Panc1 (cell line): Measurements from ENCODE around the gene BCL2L1. TPM values are rescaled to one million over a fixed set of nuclear protein-coding genes. Genes with fewer than 3 reads are reported as not detected.

Experiments used
- ATAC-seq: fragments of 200-7000 bp; cut with Tn5 transposase; 2 replicates; pipeline ENCODE4 v1.9.1; 2020; ENCODE audit warnings: mild to moderate bottlenecking, moderate library complexity
- BruUV-seq: library from RNA; stranded (reverse); fragments of 400-500 nt; replicated peaks from 2 replicates; lab custom pipeline; 2021; lab: Mats Ljungman, UMichigan
- CTCF ChIA-PET: fragments of 300-600 bp; sonication (Branson Sonifier 250); formaldehyde crosslinking; loops from one replicate; lab custom pipeline; 2022; ENCODE audit warnings: antibody characterized with exemption; lab: Charles Lee
- POLR2A ChIA-PET: fragments of 300-600 bp; sonication (Branson Sonifier 250); formaldehyde crosslinking; loops from one replicate; lab custom pipeline; 2022; ENCODE audit warnings: antibody characterized with exemption; lab: Charles Lee
- DNase-seq: peaks from one replicate; pipeline ENCODE4 v3.0.0-alpha.2; 2010; ENCODE audit warnings: low read depth, low spot score
- H3K27ac ChIP-seq: 2 replicates; pipeline ENCODE4 v1.5.1; 2011; ENCODE audit warnings: mild to moderate bottlenecking, low read length, inconsistent platforms
- H3K27me3 ChIP-seq: fragments of 200-500 bp; sonication (Bioruptor generic); 2 replicates; pipeline ENCODE4 v1.6.0; 2014; ENCODE audit warnings: low read length, inconsistent platforms; ENCODE audit not compliant: control insufficient read depth, insufficient read depth
- H3K36me3 ChIP-seq: fragments of 200-500 bp; sonication (Bioruptor generic); 2 replicates; pipeline ENCODE4 v1.5.1; 2014; ENCODE audit warnings: inconsistent platforms, mild to moderate bottlenecking, low read length, moderate library complexity; ENCODE audit not compliant: control insufficient read depth, insufficient read depth
- H3K4me1 ChIP-seq: 2 replicates; pipeline ENCODE4 v1.5.1; 2011; ENCODE audit warnings: inconsistent platforms, mild to moderate bottlenecking, low read length, moderate library complexity; ENCODE audit not compliant: control insufficient read depth, insufficient read depth
- H3K4me3 ChIP-seq, 2 experiments: 2 replicates each; pipeline ENCODE4 v1.5.1; 2011 to 2012; ENCODE audit warnings: low read depth in 2 of 2, low read length in 2 of 2, mild to moderate bottlenecking in 2 of 2, inconsistent platforms in 1 of 2, moderate library complexity in 1 of 2
- H3K9me3 ChIP-seq: fragments of 200-500 bp; sonication (Bioruptor generic); 2 replicates; pipeline ENCODE4 v1.5.1; 2014; ENCODE audit warnings: low read depth, mild to moderate bottlenecking, inconsistent platforms, low read length, moderate library complexity; ENCODE audit not compliant: control insufficient read depth, insufficient read depth
- POLR2AphosphoS5 ChIP-seq: IDR thresholded peaks from 2 replicates; pipeline ENCODE4 v1.6.1; 2012; ENCODE audit warnings: mild to moderate bottlenecking, low read depth, low read length, moderate library complexity
- SIN3A ChIP-seq: IDR thresholded peaks from 2 replicates; pipeline ENCODE4 v1.6.1; 2012; ENCODE audit warnings: low read depth, mild to moderate bottlenecking, low read length, moderate library complexity, borderline replicate concordance; ENCODE audit not compliant: insufficient read depth
- TCF7L2 ChIP-seq: IDR thresholded peaks from 2 replicates; pipeline ENCODE4 v1.6.1; 2011; ENCODE audit warnings: mild to moderate bottlenecking, low read depth, low read length, inconsistent platforms
- in situ Hi-C: cut with HindIII; loops from 2 replicates; pipeline ENCODE4 v1.10.0; 2016; ENCODE audit warnings: low sequenced_read_pairs, low pct_unique_long_range_greater_than_20kb
- intact Hi-C: fragments of 100-400 bp; cut with micrococcal nuclease; formaldehyde crosslinking; loops from one replicate; pipeline ENCODE4 v1.10.0; 2022; ENCODE audit not compliant: unreplicated experiment
- total RNA-seq: library from RNA; stranded (reverse); gene quantifications from one replicate; pipeline ENCODE4 v1.2.1, GENCODE V29; 2021; ENCODE audit not compliant: unreplicated experiment
- TF ChIP-seq, protein P1 (sequence below): fragments of 450-650 bp; IDR thresholded peaks from 2 replicates; pipeline ENCODE4 v1.5.1; 2017; ENCODE audit warnings: mild to moderate bottlenecking
- TF ChIP-seq, protein P2 (sequence below), 2 experiments: IDR thresholded peaks; 2 replicates each; pipeline ENCODE4 v1.6.1; 2011 to 2012; ENCODE audit warnings: low read depth in 2 of 2, control low read depth in 1 of 2, low read length in 1 of 2, mild to moderate bottlenecking in 1 of 2, moderate library complexity in 1 of 2; ENCODE audit not compliant: insufficient read depth in 1 of 2

BCL2L1 gene
- total RNA-seq, 1 experiment from 2014 or later = 150 TPM

DNA sequence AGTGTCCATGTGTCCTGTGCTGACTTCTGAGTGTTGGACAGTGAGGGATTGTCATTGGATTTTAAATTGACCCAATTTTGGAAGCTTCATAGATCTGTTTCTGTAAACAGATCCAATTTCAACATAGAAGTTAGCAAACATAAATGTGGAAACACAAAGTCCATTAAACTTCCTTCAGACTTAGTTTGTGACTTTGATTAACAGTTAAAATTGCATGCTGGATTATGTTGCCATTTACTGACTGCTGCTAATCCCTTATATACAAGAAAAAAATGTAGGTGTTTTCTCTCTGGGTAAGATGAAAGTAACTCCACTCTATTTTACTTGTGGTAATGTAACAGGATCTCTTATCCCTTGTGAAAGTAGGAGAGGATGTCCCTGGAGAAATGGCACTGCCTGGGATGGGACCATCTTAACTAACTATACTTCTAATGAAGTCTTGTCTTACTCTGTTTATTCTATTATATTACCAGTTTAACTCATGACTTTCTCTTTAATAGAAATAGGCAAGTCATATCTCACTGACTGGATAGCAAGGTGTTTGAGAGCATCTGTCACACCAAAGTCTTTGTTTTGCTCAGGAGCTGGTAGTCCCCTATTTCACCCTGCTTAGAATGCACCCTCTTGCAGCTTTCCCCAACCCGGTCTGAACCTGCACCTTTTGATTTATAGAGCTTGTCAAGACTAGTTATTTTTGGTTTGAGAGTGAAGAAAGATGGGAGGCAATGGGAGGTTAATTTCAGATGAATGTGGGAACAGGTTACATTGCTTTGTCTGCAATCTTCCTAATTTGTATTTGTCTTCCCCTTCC is 23.6 kb upstream of the BCL2L1 start:
- no peak for DNase-seq
- H3K9me3 ChIP-seq = no peaks in the 10 kb centered on the region
- in situ Hi-C loops (loop anchor here (10.0 kb wide), 1 partner anchor 339 kb away; no protein-coding TSS in a partner anchor), intact Hi-C loops (no loop called here)
- no peak overlapping the region for H3K4me3 ChIP-seq
- TSS peak; percentile 15 for BruUV-seq
- POLR2A ChIA-PET = no interaction called here
- CTCF ChIA-PET = no interaction called here
- peaks cover 21% of the 10 kb centered on the region for H3K36me3 ChIP-seq
- peak; percentile 13; the same call in 1 of the 2 replicates for ATAC-seq
- TF ChIP-seq SIN3A = no peak
- TF ChIP-seq, protein P1, sequence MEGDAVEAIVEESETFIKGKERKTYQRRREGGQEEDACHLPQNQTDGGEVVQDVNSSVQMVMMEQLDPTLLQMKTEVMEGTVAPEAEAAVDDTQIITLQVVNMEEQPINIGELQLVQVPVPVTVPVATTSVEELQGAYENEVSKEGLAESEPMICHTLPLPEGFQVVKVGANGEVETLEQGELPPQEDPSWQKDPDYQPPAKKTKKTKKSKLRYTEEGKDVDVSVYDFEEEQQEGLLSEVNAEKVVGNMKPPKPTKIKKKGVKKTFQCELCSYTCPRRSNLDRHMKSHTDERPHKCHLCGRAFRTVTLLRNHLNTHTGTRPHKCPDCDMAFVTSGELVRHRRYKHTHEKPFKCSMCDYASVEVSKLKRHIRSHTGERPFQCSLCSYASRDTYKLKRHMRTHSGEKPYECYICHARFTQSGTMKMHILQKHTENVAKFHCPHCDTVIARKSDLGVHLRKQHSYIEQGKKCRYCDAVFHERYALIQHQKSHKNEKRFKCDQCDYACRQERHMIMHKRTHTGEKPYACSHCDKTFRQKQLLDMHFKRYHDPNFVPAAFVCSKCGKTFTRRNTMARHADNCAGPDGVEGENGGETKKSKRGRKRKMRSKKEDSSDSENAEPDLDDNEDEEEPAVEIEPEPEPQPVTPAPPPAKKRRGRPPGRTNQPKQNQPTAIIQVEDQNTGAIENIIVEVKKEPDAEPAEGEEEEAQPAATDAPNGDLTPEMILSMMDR = no peak
- TF ChIP-seq TCF7L2 = no peak
- TF ChIP-seq, protein P2, sequence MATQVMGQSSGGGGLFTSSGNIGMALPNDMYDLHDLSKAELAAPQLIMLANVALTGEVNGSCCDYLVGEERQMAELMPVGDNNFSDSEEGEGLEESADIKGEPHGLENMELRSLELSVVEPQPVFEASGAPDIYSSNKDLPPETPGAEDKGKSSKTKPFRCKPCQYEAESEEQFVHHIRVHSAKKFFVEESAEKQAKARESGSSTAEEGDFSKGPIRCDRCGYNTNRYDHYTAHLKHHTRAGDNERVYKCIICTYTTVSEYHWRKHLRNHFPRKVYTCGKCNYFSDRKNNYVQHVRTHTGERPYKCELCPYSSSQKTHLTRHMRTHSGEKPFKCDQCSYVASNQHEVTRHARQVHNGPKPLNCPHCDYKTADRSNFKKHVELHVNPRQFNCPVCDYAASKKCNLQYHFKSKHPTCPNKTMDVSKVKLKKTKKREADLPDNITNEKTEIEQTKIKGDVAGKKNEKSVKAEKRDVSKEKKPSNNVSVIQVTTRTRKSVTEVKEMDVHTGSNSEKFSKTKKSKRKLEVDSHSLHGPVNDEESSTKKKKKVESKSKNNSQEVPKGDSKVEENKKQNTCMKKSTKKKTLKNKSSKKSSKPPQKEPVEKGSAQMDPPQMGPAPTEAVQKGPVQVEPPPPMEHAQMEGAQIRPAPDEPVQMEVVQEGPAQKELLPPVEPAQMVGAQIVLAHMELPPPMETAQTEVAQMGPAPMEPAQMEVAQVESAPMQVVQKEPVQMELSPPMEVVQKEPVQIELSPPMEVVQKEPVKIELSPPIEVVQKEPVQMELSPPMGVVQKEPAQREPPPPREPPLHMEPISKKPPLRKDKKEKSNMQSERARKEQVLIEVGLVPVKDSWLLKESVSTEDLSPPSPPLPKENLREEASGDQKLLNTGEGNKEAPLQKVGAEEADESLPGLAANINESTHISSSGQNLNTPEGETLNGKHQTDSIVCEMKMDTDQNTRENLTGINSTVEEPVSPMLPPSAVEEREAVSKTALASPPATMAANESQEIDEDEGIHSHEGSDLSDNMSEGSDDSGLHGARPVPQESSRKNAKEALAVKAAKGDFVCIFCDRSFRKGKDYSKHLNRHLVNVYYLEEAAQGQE (IDR thresholded peaks at IDR 0.05; ENCODE audit: insufficient read depth in 1 of 2, low read depth in 2 of 2, low read length in 1 of 2) = no peak
- no peak for TF ChIP-seq POLR2AphosphoS5
- no peaks in the 10 kb centered on the region for H3K27me3 ChIP-seq
- H3K27ac ChIP-seq = peak overlapping the region; percentile 10; the same call in 1 of the 2 replicates
- H3K4me1 ChIP-seq = peaks cover 18% of the 10 kb centered on the region

DNA sequence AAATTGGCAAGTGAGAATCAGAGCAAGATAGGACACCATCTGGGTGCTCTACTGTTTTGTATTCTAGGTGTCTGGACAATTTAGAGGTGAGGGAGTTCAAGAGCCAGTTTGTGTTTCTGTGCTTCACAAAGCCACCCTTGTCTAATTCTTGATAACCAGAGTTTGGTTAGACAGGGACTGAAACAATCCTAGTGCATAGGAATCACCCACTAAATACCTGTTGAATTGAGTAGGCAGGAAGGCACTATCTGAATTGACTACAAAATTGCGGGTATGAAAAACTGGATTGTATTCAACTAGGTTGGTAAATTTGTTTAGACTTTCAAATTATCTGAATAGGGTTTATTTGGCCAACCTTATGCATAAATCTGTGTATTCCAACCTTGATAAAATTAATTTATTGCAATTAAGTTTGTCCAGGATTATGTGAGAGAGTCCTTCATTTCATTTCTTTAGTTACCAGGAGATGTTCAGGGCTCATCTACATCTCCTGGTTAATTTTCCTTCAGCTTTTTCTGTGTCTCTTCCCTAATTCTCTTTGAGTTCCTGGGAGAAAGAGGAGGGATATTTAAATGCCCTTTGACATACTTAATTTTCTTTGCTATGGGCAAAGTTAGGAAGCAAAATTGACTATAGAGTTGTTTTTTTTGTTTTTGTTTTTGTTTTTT is 18.1 kb upstream of the BCL2L1 start:
- H3K27me3 ChIP-seq = no peaks in the 10 kb centered on the region
- peak overlapping the region; percentile 71 to 79 for H3K4me3 ChIP-seq
- DNase-seq = no peak
- intact Hi-C loops = no loop called here
- in situ Hi-C loops = loop anchor here (10.0 kb wide), 1 partner anchor 344 kb away; no protein-coding TSS in a partner anchor
- no peaks in the 10 kb centered on the region for H3K9me3 ChIP-seq
- H3K4me1 ChIP-seq = peaks cover 27% of the 10 kb centered on the region
- no TSS peak for BruUV-seq
- POLR2A ChIA-PET = interaction anchor here (0.6 to 0.8 kb wide), 4 partner anchors 17 to 135 kb away, joined by 3 to 5 read pairs (median 4); no protein-coding TSS in a partner anchor
- peak overlapping the region; percentile 99 for H3K27ac ChIP-seq
- no peak for ATAC-seq
- H3K36me3 ChIP-seq = peaks cover 11% of the 10 kb centered on the region
- CTCF ChIA-PET = interaction anchor here (1.0 kb wide), 1 partner anchor 17 kb away, joined by 5 read pairs; no protein-coding TSS in a partner anchor
- TF ChIP-seq SIN3A (no peak), TCF7L2 (no peak), POLR2AphosphoS5 (no peak)
- TF ChIP-seq, protein P1 = no peak
- TF ChIP-seq, protein P2 (IDR thresholded peaks at IDR 0.05; ENCODE audit: insufficient read depth in 1 of 2, low read depth in 2 of 2, low read length in 1 of 2) = no peak
